GM12801 (cell line): ENCODE results near the gene LENG1.

ENCODE experiments used
- TF ChIP-seq, protein P1 (sequence below): IDR thresholded peaks from one replicate; pipeline ENCODE4 v1.5.1; 2011; ENCODE audit warnings: control low read depth; ENCODE audit not compliant: insufficient read length; ENCODE audit errors: extremely low read depth

LENG1 gene

DNA sequence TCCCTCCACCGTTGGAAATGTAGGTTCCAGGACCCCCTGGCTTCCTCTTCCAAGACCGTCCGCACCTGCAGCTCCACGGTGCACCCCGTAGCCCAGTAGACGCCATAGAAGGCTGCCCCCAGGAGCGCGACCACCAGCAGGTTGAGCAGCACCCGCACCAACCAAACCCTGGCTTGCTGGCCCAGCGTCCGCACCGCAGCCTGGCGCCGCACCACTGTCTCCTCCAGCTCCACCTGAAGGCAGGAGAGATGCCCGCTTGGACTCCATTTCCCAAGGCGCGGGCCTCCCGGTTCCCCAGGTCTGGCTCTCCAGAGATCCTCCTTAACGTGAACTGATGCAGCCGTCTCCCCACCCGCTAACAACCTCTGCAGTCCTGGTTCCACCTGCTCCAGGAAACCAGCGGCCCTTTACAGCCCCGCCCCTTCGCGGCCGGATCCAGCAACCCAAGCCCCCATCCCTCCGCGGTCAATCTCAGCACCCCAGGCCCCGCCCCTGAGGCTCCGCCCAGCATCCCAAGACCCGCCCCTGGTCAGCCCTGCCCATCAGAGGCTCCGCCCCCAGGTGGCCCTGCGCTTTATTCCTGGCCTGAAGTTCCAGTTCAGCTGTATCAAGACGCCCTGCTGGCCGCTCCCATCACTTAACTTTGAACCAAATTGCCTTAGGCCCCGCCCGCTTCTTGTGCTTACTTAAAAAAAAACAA is 5.0 kb upstream of the LENG1 start:
- TF ChIP-seq, protein P1, sequence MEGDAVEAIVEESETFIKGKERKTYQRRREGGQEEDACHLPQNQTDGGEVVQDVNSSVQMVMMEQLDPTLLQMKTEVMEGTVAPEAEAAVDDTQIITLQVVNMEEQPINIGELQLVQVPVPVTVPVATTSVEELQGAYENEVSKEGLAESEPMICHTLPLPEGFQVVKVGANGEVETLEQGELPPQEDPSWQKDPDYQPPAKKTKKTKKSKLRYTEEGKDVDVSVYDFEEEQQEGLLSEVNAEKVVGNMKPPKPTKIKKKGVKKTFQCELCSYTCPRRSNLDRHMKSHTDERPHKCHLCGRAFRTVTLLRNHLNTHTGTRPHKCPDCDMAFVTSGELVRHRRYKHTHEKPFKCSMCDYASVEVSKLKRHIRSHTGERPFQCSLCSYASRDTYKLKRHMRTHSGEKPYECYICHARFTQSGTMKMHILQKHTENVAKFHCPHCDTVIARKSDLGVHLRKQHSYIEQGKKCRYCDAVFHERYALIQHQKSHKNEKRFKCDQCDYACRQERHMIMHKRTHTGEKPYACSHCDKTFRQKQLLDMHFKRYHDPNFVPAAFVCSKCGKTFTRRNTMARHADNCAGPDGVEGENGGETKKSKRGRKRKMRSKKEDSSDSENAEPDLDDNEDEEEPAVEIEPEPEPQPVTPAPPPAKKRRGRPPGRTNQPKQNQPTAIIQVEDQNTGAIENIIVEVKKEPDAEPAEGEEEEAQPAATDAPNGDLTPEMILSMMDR = no peak

DNA sequence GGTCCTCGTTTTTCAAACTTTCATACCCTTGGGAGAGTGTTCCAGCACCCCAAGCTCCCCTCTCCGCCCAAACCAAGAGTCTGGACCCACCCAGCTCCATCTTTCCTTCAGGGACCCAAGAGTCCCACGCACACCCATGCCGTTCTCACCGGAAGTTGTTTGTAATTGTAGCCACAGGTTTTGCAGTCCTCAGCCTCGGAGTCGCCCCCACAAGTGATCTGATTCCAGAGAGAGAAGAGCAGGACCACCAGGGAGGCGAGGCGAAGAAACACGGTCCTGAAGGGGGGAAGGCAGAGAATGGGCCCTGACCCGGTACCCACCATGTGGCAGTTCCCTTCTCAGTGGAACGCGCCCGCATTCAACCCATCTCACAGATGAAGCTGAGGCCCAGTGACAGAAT is 3.4 kb upstream of the LENG1 start:
- TF ChIP-seq, protein P1 = no peak

DNA sequence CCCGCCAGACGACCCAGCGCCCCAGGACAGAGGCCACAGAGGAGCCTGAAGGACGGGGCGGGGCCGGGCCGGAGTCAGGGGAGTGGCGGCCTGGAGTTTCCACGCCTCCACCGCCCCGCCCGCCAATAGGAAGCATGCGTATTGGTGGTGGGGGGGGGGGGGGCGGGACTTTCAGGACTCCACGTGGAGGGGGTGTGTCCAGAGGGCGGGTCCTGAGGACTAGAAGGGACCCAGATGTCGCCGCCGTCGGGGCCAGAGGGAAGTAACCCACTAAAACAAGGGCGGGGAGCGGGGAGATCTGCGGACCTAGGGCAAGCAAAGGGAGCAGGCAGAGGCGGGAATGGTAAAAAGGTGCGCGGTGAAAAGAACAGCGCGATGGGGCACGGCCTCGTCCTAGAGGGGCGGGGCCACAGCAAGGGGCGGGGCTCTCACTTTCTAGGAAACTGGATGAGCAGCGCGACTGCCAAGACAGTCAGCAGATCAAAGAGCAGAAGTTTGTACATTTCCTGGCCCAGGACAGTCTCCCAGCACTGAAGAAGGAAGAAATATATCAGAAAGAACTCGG is 2.8 kb upstream of the LENG1 start:
- TF ChIP-seq, protein P1 = no peak

DNA sequence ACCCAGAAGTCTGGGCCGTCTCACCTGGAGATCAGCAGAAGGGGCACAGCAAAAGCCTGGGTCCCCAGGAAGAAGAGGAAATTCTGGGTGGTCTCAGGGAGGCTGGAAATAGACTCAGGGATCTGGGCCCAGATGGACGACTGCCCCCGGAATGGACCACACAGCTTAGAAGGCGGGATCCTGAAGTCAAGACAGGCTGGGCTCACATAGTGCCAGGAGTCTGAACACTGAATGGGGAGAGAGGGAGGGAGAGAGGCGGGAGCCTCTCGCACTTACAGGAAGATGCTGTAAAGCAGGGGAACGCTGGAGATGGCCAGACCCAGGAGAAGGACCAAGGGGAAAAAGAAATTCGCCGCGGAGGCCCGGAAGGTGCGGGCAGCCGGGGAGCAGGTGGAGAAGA is 1.3 kb upstream of the LENG1 start:
- TF ChIP-seq, protein P1 = no peak

DNA sequence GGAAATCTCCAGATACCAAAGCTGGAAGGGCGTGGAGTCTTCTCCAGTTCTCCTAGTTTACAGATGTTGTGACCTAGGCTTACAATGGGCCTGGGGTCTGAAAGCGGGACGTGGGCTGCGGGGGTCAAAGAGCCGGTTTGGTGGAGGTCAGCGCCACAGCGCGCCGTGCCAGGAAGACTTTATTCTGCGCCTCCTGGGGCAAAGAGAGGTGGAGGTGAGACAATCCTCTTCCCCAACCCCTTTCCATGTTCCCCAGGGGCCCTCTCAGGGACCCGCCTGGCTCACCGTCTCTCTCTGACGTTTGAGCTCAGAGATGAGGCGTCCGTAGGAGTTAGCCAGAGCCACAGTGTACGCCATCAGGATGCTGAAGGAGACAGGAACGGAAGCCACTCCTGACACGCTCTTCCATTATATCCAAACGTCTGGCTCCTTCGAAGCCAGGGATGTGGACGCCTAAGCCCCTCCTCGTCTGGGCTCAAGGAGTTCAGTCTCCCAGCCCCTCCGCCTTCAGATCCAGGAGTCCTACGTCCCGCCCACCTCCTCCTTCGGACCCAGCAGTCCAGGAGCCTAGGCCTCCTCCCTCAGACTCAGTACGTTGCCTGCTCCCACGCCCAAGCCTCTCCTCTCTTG is 776 bp upstream of the LENG1 start:
- TF ChIP-seq, protein P1 = no peak

DNA sequence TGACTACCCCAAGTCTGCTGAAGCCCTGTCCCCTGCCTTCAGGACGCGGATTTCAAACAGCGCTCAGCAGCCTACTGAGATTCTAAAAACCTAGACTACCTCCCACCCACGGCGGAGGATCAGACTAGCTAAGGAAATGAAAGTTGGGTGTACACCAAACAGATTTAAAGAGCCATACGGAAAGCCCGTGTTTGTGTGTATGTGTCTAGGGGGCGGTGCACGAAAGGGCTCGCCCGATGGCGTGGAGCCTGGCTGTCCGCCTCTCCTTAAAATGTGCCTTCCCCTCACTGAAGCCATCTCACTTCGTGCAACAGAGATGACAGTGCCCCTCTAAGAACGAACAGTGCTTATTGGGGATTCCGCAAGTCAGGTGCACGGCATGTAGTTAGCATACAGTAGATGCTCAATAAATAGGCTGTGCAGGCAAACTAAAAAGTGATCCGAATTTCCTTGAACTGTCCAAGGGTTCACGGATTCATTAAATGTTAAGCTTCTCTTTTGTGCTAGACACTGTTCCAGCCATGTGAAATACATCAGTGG is 639 bp downstream of the LENG1 start:
- TF ChIP-seq, protein P1 = no peak

DNA sequence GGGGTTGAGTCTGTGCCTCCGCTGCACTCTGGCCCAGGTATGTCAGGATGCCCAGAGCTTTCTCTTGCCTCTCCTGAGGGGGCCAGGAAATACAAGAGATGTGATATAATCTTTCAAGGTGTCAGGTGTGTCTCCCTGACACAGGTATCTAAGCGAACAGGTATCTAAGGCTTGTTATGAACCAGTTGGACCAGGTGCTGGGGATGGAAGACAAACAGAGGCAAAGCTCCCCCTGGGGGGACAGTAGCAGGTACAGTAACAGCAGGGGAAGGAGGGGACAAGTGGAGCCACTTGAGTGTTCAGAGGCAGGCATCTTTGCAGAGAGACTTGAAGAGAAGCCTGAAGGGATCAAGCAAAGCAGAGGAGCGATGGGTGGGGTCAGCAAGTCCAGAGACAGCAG is 2.6 kb downstream of the LENG1 start:
- TF ChIP-seq, protein P1 = no peak
